ENCODE measurements around the gene HDAC9.

DNA sequence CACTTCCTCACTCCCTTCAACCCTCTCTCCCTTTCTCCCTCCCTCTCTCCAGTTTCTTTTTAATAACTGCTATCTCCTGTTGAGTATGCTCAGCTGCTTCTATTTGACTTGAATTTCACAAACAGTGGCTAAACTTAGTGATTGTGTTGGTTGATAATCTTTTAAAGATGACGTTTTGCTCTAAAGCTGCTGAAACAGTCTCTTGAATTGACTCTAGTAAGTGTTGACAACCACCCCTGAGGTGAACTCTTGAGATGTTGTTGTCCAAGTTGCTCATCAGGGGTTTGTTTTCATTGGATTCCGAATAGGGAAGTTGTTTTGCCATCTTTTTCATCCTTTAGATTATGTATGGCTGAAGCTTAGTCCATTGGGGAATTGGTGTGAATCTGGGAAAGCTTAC is 445.7 kb downstream of the HDAC9 start:
- no peak for TF ChIP-seq CTCF (conservative IDR thresholded peaks at IDR 0.05)
- TF ChIP-seq ZFX (IDR thresholded peaks at IDR 0.05) = no peak
